Mesenchymal stem cell (in vitro differentiated cells and primary cell): ENCODE data around the gene RFC4.
"Not testable (repeated sequence)": the region's sequence is repeated elsewhere in the genome, so short reads cannot be mapped to it uniquely, and the experiment has no call there.

Experiments
- DNase-seq: peaks from one replicate; pipeline ENCODE4 v3.0.0-alpha.2; 2013
- H2AFZ ChIP-seq: one replicate; pipeline ENCODE4 v1.6.1; 2013; ENCODE audit warnings: low read depth, mild to moderate bottlenecking, control low read depth, inconsistent platforms, low read length, moderate library complexity
- H2AK5ac ChIP-seq: 2 replicates; pipeline ENCODE4 v1.6.1; 2013; ENCODE audit warnings: low read length, moderate library complexity, mild to moderate bottlenecking, inconsistent platforms; ENCODE audit not compliant: severe bottlenecking
- H2BK120ac ChIP-seq: one replicate; pipeline ENCODE4 v1.6.1; 2013; ENCODE audit warnings: low read depth, mild to moderate bottlenecking, inconsistent platforms, low read length, moderate library complexity
- H2BK12ac ChIP-seq, 2 experiments: one replicate each; pipeline ENCODE4 v1.6.1; 2013; ENCODE audit warnings: inconsistent platforms in 2 of 2, low read length in 2 of 2, mild to moderate bottlenecking in 2 of 2, moderate library complexity in 2 of 2, control low read depth in 1 of 2
- H2BK15ac ChIP-seq: one replicate; pipeline ENCODE4 v1.6.1; 2013; ENCODE audit warnings: mild to moderate bottlenecking, low read depth, inconsistent platforms; ENCODE audit not compliant: poor library complexity, severe bottlenecking
- H2BK5ac ChIP-seq: 2 replicates; pipeline ENCODE4 v1.6.1; 2013; ENCODE audit warnings: low read depth, mild to moderate bottlenecking, low read length, control low read depth, inconsistent platforms; ENCODE audit not compliant: poor library complexity, severe bottlenecking
- H3K14ac ChIP-seq, 2 experiments: one replicate each; pipeline ENCODE4 v1.6.1; 2013; ENCODE audit warnings: inconsistent platforms in 2 of 2, low read length in 2 of 2, control low read depth in 1 of 2, mild to moderate bottlenecking in 1 of 2, moderate library complexity in 1 of 2
- H3K18ac ChIP-seq, 2 experiments: one replicate each; pipeline ENCODE4 v1.6.1; 2013; ENCODE audit warnings: inconsistent platforms in 2 of 2, low read length in 2 of 2, control low read depth in 1 of 2, low read depth in 1 of 2, mild to moderate bottlenecking in 1 of 2
- H3K23ac ChIP-seq, 2 experiments: one replicate each; pipeline ENCODE4 v1.6.1; 2013; ENCODE audit warnings: inconsistent platforms in 2 of 2, low read length in 2 of 2, mild to moderate bottlenecking in 2 of 2, moderate library complexity in 2 of 2, control low read depth in 1 of 2
- H3K27ac ChIP-seq: 2 replicates; pipeline ENCODE4 v1.5.1; 2013; ENCODE audit warnings: mild to moderate bottlenecking, moderate library complexity, low read length, control low read depth, inconsistent platforms; ENCODE audit not compliant: poor library complexity, severe bottlenecking
- H3K27me3 ChIP-seq, 2 experiments: 2 replicates each; pipeline versions ENCODE4 v1.6.1 to v1.7.0; 2013; ENCODE audit warnings: low read length in 2 of 2, mild to moderate bottlenecking in 2 of 2, moderate library complexity in 2 of 2, control low read depth in 1 of 2, inconsistent platforms in 1 of 2; ENCODE audit not compliant: control insufficient read depth in 1 of 2, insufficient read depth in 1 of 2
- H3K36me3 ChIP-seq, 2 experiments: 2 replicates each; pipeline versions ENCODE4 v1.6.1 to v1.7.0; 2013; ENCODE audit warnings: low read length in 2 of 2, control low read depth in 1 of 2, inconsistent platforms in 1 of 2, low read depth in 1 of 2, mild to moderate bottlenecking in 1 of 2; ENCODE audit not compliant: insufficient read depth in 2 of 2, control insufficient read depth in 1 of 2
- H3K4ac ChIP-seq, 2 experiments: one replicate each; pipeline ENCODE4 v1.6.1; 2013; ENCODE audit warnings: inconsistent platforms in 2 of 2, low read length in 2 of 2, mild to moderate bottlenecking in 2 of 2, moderate library complexity in 2 of 2, control low read depth in 1 of 2, low read depth in 1 of 2
- H3K4me1 ChIP-seq: 2 replicates; pipeline ENCODE4 v1.6.1; 2013; ENCODE audit warnings: low read depth, low read length, control low read depth; ENCODE audit not compliant: control insufficient read depth, insufficient read depth
- H3K4me2 ChIP-seq: 2 replicates; pipeline ENCODE4 v1.6.1; 2013; ENCODE audit warnings: low read length, mild to moderate bottlenecking, inconsistent platforms; ENCODE audit not compliant: poor library complexity, severe bottlenecking
- H3K4me3 ChIP-seq, 2 experiments: 2 replicates each; pipeline versions ENCODE4 v1.5.1 to v1.7.0; 2013; ENCODE audit warnings: low read length in 2 of 2, mild to moderate bottlenecking in 2 of 2, control low read depth in 1 of 2, low read depth in 1 of 2; ENCODE audit not compliant: insufficient read depth in 1 of 2
- H3K79me1 ChIP-seq: replicated peaks from 2 replicates; pipeline ENCODE4 v1.6.1; 2013; ENCODE audit warnings: mild to moderate bottlenecking, control low read depth, low read length, inconsistent platforms; ENCODE audit not compliant: poor library complexity, severe bottlenecking
- H3K9ac ChIP-seq: 2 replicates; pipeline ENCODE4 v1.7.0; 2013; ENCODE audit warnings: mild to moderate bottlenecking, low read length, moderate library complexity
- H3K9me3 ChIP-seq: 2 replicates; pipeline ENCODE4 v1.7.0; 2013; ENCODE audit warnings: mild to moderate bottlenecking, low read length; ENCODE audit not compliant: control insufficient read depth
- H4K8ac ChIP-seq: one replicate; pipeline ENCODE4 v1.6.1; 2013; ENCODE audit warnings: inconsistent platforms, mild to moderate bottlenecking, low read length, moderate library complexity
- H4K91ac ChIP-seq: one replicate; pipeline ENCODE4 v1.6.1; 2013; ENCODE audit warnings: mild to moderate bottlenecking, low read length, inconsistent platforms
- WGBS: methylation state at CpG from one replicate; pipeline ENCODE4 v1.1.7; 2013; ENCODE audit warnings: mixed read lengths; 5-methylcytosine and 5-hydroxymethylcytosine counted together

The RFC4 gene

DNA sequence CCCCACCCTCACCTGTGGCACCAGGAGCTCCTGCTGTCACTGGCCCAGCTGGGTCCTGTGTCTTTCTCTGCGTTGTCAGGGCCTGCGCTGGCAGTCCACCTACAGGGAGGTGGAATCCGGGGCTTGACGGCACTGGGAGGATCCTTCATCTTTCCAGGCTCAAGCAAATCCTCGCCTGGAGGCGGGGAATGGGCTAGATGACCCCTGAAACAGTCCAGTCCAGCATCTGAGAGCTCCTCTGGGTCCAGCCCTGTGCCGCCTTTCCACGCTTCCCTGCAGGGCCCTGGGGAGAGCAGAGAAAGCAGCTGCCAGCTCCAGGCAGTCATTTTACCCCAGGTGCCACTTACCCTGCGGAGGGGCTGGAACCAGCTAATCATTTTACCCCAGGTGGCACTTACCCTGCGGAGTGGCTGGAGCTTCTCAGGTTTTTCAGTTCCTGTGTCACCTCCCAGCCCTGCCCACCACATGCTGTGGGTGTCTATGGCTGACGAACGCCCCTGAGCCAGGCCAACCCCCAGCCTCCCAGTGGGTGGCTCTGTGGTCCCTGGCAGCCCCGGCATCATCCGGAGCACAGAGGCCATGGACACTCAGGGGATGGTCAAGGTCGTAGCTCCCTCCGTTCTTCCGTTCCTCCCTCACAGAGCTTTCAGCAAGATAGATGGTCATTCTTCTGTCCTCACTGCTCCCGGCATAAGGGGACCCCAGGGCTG is 18.3 kb upstream of the RFC4 start:
- Histone ChIP-seq H3K18ac (no peak overlapping the region), H3K4me3 (peak overlapping the region in 1 of 2 experiments; percentile 82), H4K8ac (peak overlapping the region; percentile 38), H4K91ac (no peak overlapping the region), H3K27me3 (peaks cover 14 to 17% of the 10 kb centered on the region in 2 experiments), H3K4me2 (no peak overlapping the region), H2BK5ac (no peak overlapping the region), H2BK120ac (no peak overlapping the region), H2AFZ (no peak overlapping the region), H3K79me1 (no peaks in the 10 kb centered on the region), H3K4me1 (peaks cover 34% of the 10 kb centered on the region), H3K23ac (no peak overlapping the region), H3K9ac (peak overlapping the region; percentile 85), H3K27ac (peak overlapping the region; percentile 27), H2AK5ac (peak overlapping the region; percentile 20), H2BK15ac (no peak overlapping the region), H3K9me3 (no peaks in the 10 kb centered on the region), H3K36me3 (no peaks in the 10 kb centered on the region), H2BK12ac (no peak overlapping the region), H3K4ac (no peak overlapping the region), H3K14ac (no peak overlapping the region)
- DNase-seq: no peak
- 25% methylated on average over 18 of the region's 18 CpGs for WGBS

DNA sequence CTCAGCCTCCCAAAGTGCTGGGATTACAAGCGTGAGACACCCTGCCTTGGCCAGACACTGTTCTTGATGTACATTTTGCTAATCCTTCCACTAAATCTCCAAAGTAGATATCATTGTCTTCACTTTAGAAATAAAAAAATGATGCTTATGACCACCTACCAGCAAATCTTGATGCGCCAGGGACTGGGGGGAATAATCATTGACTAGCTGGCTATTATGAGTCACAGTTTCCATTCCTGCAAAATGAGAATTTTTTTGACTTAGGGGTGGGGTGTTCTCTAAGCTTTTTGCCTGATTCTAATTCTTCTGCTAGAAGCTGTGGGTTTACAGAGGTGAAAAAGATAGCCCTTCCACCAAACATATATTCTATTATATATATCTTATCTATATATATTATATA is 17.1 kb upstream of the RFC4 start:
- Histone ChIP-seq H3K18ac (no peak overlapping the region), H3K79me1 (no peaks in the 10 kb centered on the region), H2AFZ (no peak overlapping the region), H3K23ac (no peak overlapping the region), H3K36me3 (no peaks in the 10 kb centered on the region), H3K27me3 (peaks cover 2 to 6% of the 10 kb centered on the region in 2 experiments), H2BK120ac (no peak overlapping the region), H3K4me3 (no peak overlapping the region), H2BK15ac (no peak overlapping the region), H3K14ac (no peak overlapping the region), H3K4me1 (peaks cover 34% of the 10 kb centered on the region), H3K27ac (no peak overlapping the region), H3K4ac (no peak overlapping the region), H2AK5ac (no peak overlapping the region), H3K9me3 (no peaks in the 10 kb centered on the region), H3K9ac (no peak overlapping the region), H4K8ac (no peak overlapping the region), H2BK12ac (no peak overlapping the region), H3K4me2 (no peak overlapping the region), H4K91ac (no peak overlapping the region), H2BK5ac (no peak overlapping the region)
- DNase-seq: no peak
- 100% methylated on average over 1 of the region's 2 CpGs for WGBS

DNA sequence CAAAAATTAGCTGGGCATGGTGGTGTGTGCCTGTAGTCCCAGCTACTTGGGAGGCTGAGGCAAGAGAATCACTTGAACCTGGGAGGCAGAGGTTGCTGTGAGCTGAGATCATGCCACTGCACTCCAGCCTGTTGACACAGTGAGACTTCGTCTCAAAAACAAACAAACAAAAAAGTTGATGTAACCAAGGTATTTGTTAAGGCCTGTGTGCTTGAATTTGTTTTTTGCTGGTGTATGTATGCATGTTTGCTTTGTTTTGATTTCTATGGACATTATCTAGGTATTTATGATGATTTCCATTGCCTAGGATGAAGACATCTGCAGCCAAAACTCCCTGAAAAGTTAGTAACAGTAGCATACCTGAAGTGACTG is 16.1 kb upstream of the RFC4 start:
- not testable (repeated sequence) for H3K4ac ChIP-seq, DNase-seq, H2AFZ ChIP-seq, H4K91ac ChIP-seq, H3K14ac ChIP-seq, H3K27me3 ChIP-seq, H3K18ac ChIP-seq, H2BK5ac ChIP-seq, H3K9ac ChIP-seq, H2AK5ac ChIP-seq, H2BK12ac ChIP-seq, H3K23ac ChIP-seq, H3K9me3 ChIP-seq, H3K4me3 ChIP-seq, H4K8ac ChIP-seq, H3K36me3 ChIP-seq, H2BK15ac ChIP-seq, H2BK120ac ChIP-seq, H3K4me2 ChIP-seq, H3K79me1 ChIP-seq
- peaks cover 30% of the 10 kb centered on the region for H3K4me1 ChIP-seq
- 60% methylated on average over 1 of the region's 1 CpG for WGBS
- peak overlapping the region; percentile 23 for H3K27ac ChIP-seq

DNA sequence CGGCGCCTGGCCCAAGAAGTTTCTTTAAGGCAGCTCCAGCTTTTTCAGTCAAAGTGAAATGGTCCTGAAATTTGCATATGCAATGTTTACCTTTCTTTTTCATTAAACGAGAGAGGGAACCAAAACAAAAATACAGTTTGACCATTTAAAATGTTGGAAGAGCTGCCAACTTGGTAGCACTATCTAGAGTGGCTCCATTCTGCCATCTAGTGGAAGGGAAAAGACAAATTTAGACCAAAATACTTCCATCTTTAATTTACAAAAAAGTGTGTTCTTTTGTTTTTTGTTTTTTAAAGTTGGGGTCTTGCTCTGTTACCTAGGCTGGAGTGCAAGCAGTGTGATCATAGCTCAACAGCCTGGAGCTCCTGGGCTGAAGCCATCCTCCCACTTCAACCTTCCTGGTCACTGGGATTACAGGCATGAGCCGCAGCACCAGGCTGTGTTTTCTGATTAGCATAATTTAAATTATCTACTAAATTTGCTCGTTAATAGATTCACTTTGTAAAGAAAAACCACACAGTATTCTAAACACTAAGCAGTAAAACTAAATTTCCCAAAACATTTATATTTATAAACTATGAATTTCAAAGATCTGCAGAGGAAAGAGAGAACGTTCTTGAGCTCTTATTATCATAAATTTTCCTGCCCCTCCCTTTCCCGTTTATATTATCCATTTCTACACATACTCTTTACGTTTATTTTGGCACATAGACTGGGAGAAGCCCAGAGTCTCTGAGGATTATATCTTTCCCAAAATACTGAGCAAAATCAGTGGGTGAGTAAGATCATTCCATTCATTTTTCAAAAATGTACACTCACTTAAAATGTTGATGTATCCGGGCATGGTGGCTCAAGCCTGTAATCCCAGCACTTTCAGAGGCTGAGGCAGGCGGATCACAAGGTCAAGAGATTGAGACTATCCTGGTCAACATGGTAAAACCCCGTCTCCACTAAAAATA is 15.4 kb upstream of the RFC4 start:
- Histone ChIP-seq H3K4me3 (peak overlapping the region in 1 of 2 experiments; percentile 40), H2BK120ac (no peak overlapping the region)

More for the DNA sequence above, 15.4 kb upstream of the RFC4 start:
- WGBS: 53% methylated on average over 6 of the region's 11 CpGs
- H3K9me3 ChIP-seq: no peaks in the 10 kb centered on the region
- H3K36me3 ChIP-seq: no peaks in the 10 kb centered on the region
- no peak overlapping the region for H2BK12ac ChIP-seq
- H3K4ac ChIP-seq: no peak overlapping the region
- no peaks in the 10 kb centered on the region for H3K27me3 ChIP-seq
- DNase-seq: peak; percentile 60
- no peak overlapping the region for H3K14ac ChIP-seq
- peak overlapping the region; percentile 84 for H3K9ac ChIP-seq
- H3K4me1 ChIP-seq: peaks cover 30% of the 10 kb centered on the region
- H3K79me1 ChIP-seq: no peaks in the 10 kb centered on the region
- H3K4me2 ChIP-seq: peak overlapping the region; percentile 57
- no peak overlapping the region for H4K91ac ChIP-seq
- H3K23ac ChIP-seq: no peak overlapping the region
- no peak overlapping the region for H2BK15ac ChIP-seq
- H4K8ac ChIP-seq: peak overlapping the region; percentile 84
- H2AK5ac ChIP-seq: no peak overlapping the region
- no peak overlapping the region for H3K18ac ChIP-seq
- H2AFZ ChIP-seq: no peak overlapping the region
- H2BK5ac ChIP-seq: no peak overlapping the region
- peak overlapping the region; percentile 55 for H3K27ac ChIP-seq
